Measurements from ENCODE around the gene CD200R1L. TPM values are rescaled to one million over a fixed set of nuclear protein-coding genes. Genes with fewer than 3 reads are reported as not detected.

CD200R1L gene, protein sequence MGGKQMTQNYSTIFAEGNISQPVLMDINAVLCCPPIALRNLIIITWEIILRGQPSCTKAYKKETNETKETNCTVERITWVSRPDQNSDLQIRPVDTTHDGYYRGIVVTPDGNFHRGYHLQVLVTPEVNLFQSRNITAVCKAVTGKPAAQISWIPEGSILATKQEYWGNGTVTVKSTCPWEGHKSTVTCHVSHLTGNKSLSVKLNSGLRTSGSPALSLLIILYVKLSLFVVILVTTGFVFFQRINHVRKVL
- not detected in 2 replicates for total RNA-seq (2012; rRNA removed)
- polyA plus RNA-seq (2012; rRNA removed), result not detected in 2 replicates
- not detected in 2 replicates for polyA plus RNA-seq (2012; cell fraction: cytosol; rRNA removed)
- not detected in 2 replicates for polyA plus RNA-seq (2012; cell fraction: nucleus; rRNA removed; ENCODE audit: low replicate concordance)
- Bru-seq, nascent RNA, result percentile 6 among the genes with signal in this experiment
- not detected for BruChase-seq, experiment 1, labeled RNA remaining after a 6-hour chase
- percentile 6 among the genes with signal in this experiment for BruChase-seq, experiment 2, labeled RNA remaining after a 2-hour chase
- long read RNA-seq, result 0 reads

DNA sequence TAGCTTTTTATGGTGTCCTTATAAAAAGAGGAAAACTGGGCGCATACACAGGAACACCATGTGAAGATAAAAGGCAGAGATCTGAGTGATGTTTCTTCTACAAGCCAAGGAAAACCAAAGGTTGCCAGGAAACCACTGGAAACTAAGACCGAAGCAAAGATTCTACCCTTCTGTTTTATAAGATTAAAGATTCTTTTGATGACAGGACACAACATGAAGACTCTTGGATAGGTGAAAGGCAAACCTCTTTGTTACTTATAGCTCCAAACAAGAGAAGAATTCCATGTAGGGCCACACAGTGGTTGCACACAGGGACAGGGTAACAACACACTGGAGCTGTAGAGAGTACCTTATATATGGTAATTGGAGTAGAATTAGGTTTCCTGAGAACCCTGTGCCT, at the start of gene CD200R1L:
CD200R1L (minus strand) TSS at position 101 of the 400 bp plus-strand sequence. CDS start 17,497 bp downstream, outside the sequence.
- no TSS peak for BruUV-seq (replicated peaks)
- no peaks in the 10 kb centered on the region for H3K4me1 ChIP-seq (ENCODE audit: control insufficient read depth, insufficient read depth, low read length)
- no CpG with 5 or more reads among the region's 2 CpGs for WGBS, 2 experiments (ENCODE audit: extremely low coverage in 2 of 2, insufficient read length in 1 of 2)
- TF ChIP-seq RFX5 (IDR thresholded peaks at IDR 0.05; ENCODE audit: low read depth, low read length) (no peak), MAZ (IDR thresholded peaks at IDR 0.05; ENCODE audit: borderline replicate concordance, low read depth, low read length) (no peak)
- no peak within 1 kb of the TSS for H2AK9ac ChIP-seq (replicated peaks; ENCODE audit: low read depth, low read length, poor library complexity)
- no peaks in the 10 kb centered on the region for H3K36me3 ChIP-seq (ENCODE audit: control insufficient read depth, insufficient read depth, low read length)
- no peak within 1 kb of the TSS for H3K4me2 ChIP-seq (ENCODE audit: low read depth, low read length)
- dilution Hi-C loops (cut with HindIII; ENCODE audit: low sequenced_read_pairs, unreplicated experiment), result no loop called here
- DNase-seq, result no peak
- H3K27ac ChIP-seq (ENCODE audit: insufficient read depth, low read length), result no peak within 1 kb of the TSS
- H3K4me3 ChIP-seq (ENCODE audit: insufficient read depth, low read depth, low read length), result no peak within 1 kb of the TSS
- no peaks in the 10 kb centered on the region for H4K20me1 ChIP-seq (ENCODE audit: insufficient read depth, low read length)
- H2BK120ac ChIP-seq (ENCODE audit: low read depth, low read length), result no peak within 1 kb of the TSS
- no peak within 1 kb of the TSS for H3K4ac ChIP-seq (ENCODE audit: low read depth, low read length)
- in situ Hi-C loops (cut with MboI; ENCODE audit: low sequenced_read_pairs), result no loop called here
- peaks cover 2% of the 10 kb centered on the region; the same call in 1 of the 2 replicates for H3K27me3 ChIP-seq (ENCODE audit: control insufficient read depth, insufficient read depth, low read length)
- no peak within 1 kb of the TSS for H3K23ac ChIP-seq (ENCODE audit: low read depth, low read length)
- no peak for ATAC-seq (ENCODE audit: low read depth)
- peaks cover 2% of the 10 kb centered on the region; the same call in 1 of the 2 replicates for H3K9me3 ChIP-seq (ENCODE audit: control insufficient read depth, insufficient read depth, low read length)
- no peak within 1 kb of the TSS for H2BK5ac ChIP-seq (ENCODE audit: low read depth, low read length, poor library complexity, severe bottlenecking)
- no peak within 1 kb of the TSS for H2BK15ac ChIP-seq (ENCODE audit: low read depth, low read length)
- no peak within 1 kb of the TSS for H2AK5ac ChIP-seq (ENCODE audit: low read depth, low read length)
- H3K56ac ChIP-seq (ENCODE audit: extremely low read depth, insufficient read depth, low read length), result no peak within 1 kb of the TSS
- no peak within 1 kb of the TSS for H3K9ac ChIP-seq (ENCODE audit: low read depth, low read length)
- H4K5ac ChIP-seq (ENCODE audit: low read depth, low read length), result no peak within 1 kb of the TSS
- H2BK20ac ChIP-seq (ENCODE audit: low read depth, low read length), result no peak within 1 kb of the TSS
- no peaks in the 10 kb centered on the region for H3K9me1 ChIP-seq (ENCODE audit: insufficient read depth, low read length)
- ChIA-PET POLR2A (ENCODE audit: unreplicated experiment) (no interaction called here), CTCF (no interaction called here)
- H3K18ac ChIP-seq (ENCODE audit: low read depth, low read length), result no peak within 1 kb of the TSS
- no peak within 1 kb of the TSS for H4K8ac ChIP-seq (ENCODE audit: low read depth in 2 of 2, low read length in 2 of 2)
- no peaks in the 10 kb centered on the region for H3K79me1 ChIP-seq (ENCODE audit: low read depth in 1 of 2, low read length in 2 of 2)
- no peak within 1 kb of the TSS for H2AFZ ChIP-seq (replicated peaks; ENCODE audit: low read length, poor library complexity)
- H4K91ac ChIP-seq (ENCODE audit: insufficient read depth, low read depth, low read length), result no peak within 1 kb of the TSS
- no peak within 1 kb of the TSS for H3K14ac ChIP-seq (replicated peaks; ENCODE audit: low read depth, low read length)
- intact Hi-C loops (cut with micrococcal nuclease), result no loop called here
